Dermis microvascular lymphatic vessel endothelial cell (primary cell): Measurements from ENCODE around the gene NEDD4L. TPM values are rescaled to one million over a fixed set of nuclear protein-coding genes. Genes with fewer than 3 reads are reported as not detected.

Experiments
- DNase-seq, 2 donors: peaks; one replicate each; pipeline versions ENCODE4 v3.0.0 to v3.0.0-alpha.2; 2010; ENCODE audit warnings: low read depth in 2 of 2
- total RNA-seq: library from RNA; depleted of rRNA; stranded (reverse); fragments of >200 nt; gene quantifications from 2 replicates; pipeline ENCODE4 v1.2.1, GENCODE V29; 2014

Gene NEDD4L
- total RNA-seq, 1 donor from 2014 or later: 9.2 TPM

DNA sequence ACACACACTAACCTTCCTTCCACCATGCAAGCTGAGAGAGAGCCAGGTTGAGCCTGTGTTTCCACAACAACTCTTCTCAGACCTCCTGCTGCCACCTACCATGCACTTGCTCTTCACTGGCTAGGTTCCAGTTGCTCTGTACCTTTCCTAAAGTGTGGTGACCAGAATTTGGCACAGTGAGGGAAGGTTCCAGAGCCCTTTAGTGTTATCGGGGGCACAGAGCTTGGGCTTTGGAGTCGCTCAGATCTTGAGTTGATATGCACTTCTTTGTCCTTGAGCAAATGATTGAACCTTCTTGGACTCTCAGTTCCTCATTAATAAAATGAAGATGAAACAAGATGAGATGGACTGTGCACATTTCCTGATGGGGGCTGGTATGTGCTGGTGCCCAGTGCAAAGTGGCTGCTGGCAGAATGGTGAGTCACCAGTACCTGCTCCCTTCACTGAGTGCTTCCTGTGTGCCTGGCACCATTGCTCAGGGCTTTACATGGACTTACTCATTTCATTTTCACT is 47.1 kb downstream of the NEDD4L start:
- DNase-seq: peak in 1 of 2 donors; percentile 7

GRCh38 chr18:58093311-58093803 is 49.3 kb downstream of the NEDD4L start:
- DNase-seq: no peak

GRCh38 chr18:58095222-58095621 is 51.2 kb downstream of the NEDD4L start:
- DNase-seq: no peak

DNA sequence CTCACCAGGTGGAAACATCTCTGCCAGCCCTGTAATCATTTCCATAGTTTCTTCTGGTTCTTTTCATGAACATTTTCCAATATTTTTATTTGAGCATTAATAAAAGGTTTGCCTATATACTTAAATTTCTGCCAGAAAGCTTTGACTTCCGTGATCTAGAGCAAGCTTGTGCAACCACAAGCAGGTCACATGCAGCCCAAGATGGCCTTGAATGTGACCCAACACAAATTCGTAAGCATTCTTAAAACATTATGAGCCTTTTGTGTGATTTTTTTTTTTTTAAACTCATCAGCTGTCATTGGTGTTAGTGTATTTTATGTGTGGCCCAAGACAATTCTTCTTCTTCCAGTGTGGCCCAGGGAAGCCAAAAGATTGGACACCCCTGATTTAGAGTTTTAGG is 51.6 kb downstream of the NEDD4L start:
- DNase-seq: no peak

DNA sequence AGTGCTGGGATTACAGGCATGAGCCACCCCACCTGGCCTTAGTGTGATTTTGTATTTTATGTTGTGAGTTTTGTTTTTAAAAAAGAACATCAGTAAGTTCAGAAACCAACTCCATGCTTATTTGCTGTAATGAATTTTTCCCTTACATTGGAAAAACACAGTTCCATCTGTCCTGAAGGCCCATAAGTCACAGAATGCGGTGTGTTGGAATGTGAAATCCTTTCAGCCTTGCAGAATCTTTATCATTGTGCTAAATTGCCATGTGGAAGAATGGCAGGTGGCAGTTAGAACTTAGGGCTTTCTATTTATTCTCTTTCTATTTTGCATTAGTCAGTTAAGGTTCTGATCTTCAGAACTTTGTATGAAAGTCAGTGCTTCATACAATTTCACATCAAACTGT is 52.6 kb downstream of the NEDD4L start:
- no peak for DNase-seq

DNA sequence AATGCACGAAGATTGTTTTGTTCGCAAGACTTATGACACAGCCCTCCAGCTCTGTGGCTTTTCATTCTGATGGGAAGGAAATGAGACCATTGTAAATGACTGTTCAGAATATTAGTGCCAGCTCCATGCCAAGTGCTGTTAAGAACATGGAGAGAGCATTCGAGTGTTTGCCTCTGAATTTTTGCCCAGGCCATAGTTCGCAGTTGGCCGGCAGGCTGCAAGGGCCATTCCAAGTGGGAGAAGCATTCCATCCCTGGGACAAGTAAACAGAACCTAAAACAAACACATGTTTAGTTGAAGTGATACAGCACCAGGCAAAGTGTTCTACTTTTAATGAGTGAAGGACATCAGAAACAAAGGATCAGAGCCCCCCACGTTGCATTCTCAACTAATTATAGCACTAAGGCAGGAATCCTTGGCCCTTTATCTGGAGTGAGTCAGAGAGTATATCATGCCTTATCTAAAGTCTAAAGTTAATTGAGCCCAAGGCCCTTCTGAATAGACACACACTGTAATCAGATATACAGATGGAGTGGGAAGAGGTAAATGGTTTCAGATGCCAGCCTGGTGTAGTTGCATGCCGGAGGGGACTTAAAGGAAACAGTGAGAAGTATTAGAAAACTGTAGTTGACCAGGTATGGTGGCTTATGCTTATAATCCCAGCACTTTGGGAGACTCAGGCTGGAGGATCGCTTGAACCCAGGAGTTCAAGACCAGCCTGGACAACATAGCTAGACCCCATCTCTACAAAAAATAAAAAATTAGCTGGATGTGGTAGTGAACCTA is 53.3 kb downstream of the NEDD4L start:
- peak in 1 of 2 donors; percentile 45 for DNase-seq

GRCh38 chr18:58097907-58098166 is 53.8 kb downstream of the NEDD4L start:
- no peak for DNase-seq

- DNase-seq: no peak
Measured at GRCh38 chr18:58098706-58099105, 54.7 kb downstream of the NEDD4L start.

GRCh38 chr18:58100154-58100553 is 56.1 kb downstream of the NEDD4L start:
- no peak for DNase-seq

DNA sequence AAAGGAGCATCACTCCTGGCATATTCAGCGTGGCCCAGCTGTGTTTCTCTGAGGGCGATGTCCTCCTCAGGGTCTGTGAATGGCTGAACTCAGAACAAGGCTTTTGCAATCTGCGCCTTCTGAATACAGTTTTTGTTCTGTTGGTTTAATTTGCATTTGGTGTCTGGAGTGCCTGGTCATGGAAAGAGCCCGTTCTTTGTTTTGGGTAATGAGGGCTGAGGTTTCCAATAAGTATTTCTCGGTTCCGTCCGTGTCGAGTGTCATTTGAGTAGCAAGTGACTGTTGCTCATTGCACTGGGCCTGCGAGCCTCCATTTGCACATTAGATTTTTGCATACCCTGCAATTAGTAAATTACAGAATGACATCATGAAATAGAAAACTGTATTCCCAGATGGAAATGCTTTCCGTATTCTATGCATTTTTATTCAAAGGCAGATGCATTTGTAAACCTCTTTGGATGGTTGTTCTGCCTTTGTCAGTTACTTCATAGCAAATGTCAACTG is 57.3 kb downstream of the NEDD4L start:
- no peak for DNase-seq

GRCh38 chr18:58102018-58102417 is 58.0 kb downstream of the NEDD4L start:
- DNase-seq: no peak

DNA sequence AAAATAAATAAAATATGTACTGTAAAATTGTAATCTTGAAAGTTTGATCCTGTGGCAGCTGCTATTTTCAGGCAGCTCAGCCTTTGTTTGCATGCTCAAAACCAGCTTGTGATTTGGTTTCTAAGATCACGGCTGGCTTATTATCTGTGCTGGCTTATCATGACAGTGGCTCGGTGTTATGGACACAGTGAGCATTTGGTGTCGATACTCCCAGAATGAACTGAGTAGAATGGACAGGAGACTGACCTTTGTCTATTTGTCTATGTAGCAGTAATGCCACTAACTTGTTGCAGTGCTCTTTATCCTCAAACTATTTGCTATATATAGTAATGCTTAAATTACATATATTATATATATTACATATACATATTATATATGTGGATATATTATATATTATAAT is 58.8 kb downstream of the NEDD4L start:
- no peak for DNase-seq

GRCh38 chr18:58103339-58103985 is 59.4 kb downstream of the NEDD4L start:
- DNase-seq: no peak

- no peak for DNase-seq
Measured at GRCh38 chr18:58104096-58104495, 60.1 kb downstream of the NEDD4L start.

DNA sequence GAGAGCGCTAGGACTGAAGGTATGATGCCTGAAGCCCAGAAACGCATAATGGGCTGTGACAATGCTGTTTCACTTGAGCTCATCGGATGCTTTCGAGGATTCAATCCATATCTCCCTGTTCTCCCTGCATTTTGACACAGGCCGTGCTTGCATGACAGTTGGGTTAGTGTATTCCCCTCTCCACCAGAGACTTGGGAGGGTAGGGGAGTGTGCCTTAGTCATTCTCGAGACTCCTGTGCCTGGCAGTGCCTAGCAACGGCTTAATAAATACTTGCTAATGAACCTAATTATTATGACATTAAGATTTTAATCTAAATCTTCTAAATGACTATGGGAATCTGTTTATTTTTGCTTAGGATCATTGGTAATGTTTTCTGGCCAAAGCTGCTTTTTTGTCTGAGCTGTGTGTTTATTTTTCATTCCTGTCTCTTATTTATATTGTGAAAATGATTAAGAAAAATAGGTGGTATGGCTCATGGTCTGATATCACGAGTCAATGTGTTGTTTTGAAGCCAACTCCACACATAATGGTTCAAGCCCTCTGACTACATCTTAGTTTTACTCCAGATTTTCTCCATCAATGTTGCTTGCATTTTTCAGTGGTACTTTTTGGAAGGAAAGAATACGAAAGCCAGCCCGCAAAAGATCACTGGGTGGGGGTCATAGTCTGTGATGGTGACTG is 61.3 kb downstream of the NEDD4L start:
- no peak for DNase-seq

DNA sequence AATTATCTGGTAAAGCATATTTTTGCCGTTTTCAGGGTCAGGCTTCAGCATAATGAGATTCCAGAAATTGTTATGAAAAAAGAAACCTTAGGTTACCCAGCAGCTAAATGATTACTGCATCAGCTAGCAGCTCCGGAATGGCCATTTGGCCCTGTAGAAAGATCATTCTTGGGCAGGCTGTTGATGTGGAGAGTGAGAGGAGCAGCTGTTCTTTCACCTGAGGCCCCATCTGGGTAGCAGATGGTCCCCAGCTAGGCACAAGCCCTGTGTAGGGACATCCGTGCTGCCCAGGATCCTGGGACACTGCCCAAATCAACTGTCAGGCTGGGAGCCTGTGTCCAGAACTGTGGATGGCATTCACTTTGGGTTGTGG is 61.8 kb downstream of the NEDD4L start:
- DNase-seq: no peak

DNA sequence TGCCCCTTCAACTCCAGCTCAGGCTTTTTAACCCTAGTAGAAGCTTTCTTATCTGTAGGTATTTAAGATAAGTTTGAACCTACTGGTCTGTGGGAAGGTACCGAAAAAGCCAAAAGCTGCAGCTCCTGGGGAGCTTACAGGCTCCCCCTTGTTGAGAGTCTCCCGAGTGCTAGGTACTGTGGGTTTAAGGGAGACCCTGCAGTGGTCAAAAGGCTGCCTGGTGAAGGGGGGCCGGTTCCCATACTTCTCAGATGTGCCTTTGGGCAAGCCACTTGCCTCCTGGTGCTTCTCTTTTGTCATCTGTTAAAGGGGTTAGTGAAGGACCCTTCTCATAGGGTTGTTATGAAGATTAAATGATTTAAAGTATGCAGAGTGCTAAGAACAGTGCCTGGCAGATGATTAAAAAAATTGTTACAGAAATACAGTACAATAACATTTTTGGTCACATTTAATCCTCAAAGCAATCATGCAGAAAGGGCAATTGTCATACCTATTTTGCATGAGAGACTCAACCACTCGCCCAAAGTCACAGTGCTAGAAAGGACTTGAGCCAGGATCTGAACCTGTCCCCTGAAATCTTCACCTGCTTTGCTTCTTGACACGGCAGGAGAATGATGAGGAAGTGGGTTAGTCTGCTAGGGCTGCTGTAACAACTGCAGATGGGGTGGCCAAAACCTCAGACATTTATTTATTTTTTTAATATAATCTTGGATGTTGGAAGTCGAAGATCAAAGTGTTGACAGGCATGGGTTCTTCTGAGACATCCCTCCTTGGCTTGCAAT is 62.5 kb downstream of the NEDD4L start:
- no peak for DNase-seq

DNA sequence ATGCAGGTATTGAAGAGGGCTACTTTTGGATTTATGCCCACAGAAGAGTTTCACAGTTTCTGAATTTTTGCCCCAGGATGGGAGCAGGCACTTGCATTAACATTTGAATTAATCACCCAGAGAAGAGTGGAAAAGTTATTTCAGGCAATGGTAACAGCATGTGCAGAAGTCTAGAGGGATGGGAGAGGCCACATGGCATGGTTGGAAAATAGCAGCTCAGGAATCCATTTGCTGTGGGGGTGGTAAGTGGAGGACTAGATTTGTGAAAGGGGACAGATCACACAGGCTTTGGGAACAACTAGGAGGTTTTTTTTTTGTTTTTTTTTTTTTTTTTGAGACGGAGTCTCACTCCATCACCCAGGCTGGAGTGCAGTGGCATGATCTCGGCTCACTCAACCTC is 65.2 kb downstream of the NEDD4L start:
- DNase-seq: no peak

- DNase-seq: no peak
Measured at GRCh38 chr18:58110398-58110797, 66.4 kb downstream of the NEDD4L start.

- DNase-seq: no peak
Measured at GRCh38 chr18:58112174-58112573, 68.1 kb downstream of the NEDD4L start.

DNA sequence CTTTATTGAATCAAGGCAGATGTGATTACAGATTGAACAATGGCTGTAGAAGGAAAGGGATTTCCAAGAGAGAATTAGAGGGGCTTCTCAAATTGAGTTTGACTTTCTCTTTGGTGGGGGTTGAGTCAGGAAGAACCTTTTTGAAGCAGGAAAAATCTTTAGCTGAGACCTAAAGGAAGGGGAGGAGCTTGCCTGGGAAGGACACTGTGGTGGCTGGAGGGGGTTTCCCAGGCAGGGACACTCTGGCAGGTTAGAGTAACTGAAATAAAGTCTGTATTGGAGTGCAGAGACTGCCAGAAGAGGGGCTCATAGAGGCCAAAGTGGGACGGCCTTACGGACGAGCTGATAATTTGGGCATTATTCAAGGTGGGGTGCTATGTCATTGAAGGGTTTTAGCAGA is 69.3 kb downstream of the NEDD4L start:
- DNase-seq: peak in 1 of 2 donors; percentile 6

GRCh38 chr18:58114766-58115165 is 70.7 kb downstream of the NEDD4L start:
- no peak for DNase-seq
